CD4-positive, alpha-beta memory T cell (primary cell): ENCODE measurements around the gene GLRA2. TPM values are rescaled to one million over a fixed set of nuclear protein-coding genes. Genes with fewer than 3 reads are reported as not detected.

ENCODE experiments used
- CTCF ChIA-PET: fragments of 350-600 bp; sonication (Branson Sonifier 250); formaldehyde crosslinking; loops from one replicate; lab custom pipeline; 2021; ENCODE audit warnings: inconsistent platforms; ENCODE audit not compliant: partially characterized antibody; lab: Charles Lee
- POLR2A ChIA-PET: fragments of 350-600 bp; sonication (Branson Sonifier 250); formaldehyde crosslinking; loops from one replicate; lab custom pipeline; 2021; ENCODE audit not compliant: partially characterized antibody; lab: Charles Lee
- DNase-seq, 5 donors: peaks; one replicate each; pipeline versions ENCODE4 v3.0.0 to v3.0.0-alpha.2; 2020 to 2022; ENCODE audit warnings: mixed read lengths in 1 of 5
- H3K27ac ChIP-seq: one replicate; pipeline ENCODE4 v1.7.0; 2013; ENCODE audit warnings: low read depth, low read length
- H3K27me3 ChIP-seq: 2 replicates; pipeline ENCODE4 v1.7.0; 2013; ENCODE audit warnings: mild to moderate bottlenecking, low read length, moderate library complexity; ENCODE audit not compliant: insufficient read depth
- H3K36me3 ChIP-seq: 2 replicates; pipeline ENCODE4 v1.7.0; 2013; ENCODE audit warnings: mild to moderate bottlenecking, low read length, moderate library complexity; ENCODE audit not compliant: insufficient read depth
- H3K4me1 ChIP-seq: 2 replicates; pipeline ENCODE4 v1.7.0; 2013; ENCODE audit warnings: mild to moderate bottlenecking, low read length, moderate library complexity; ENCODE audit not compliant: insufficient read depth
- H3K4me3 ChIP-seq, 2 donors: one replicate each; pipeline ENCODE4 v1.7.0; 2013; ENCODE audit warnings: low read length in 2 of 2, mild to moderate bottlenecking in 1 of 2
- H3K9me3 ChIP-seq, 2 donors: one replicate each; pipeline ENCODE4 v1.7.0; 2013; ENCODE audit warnings: low read length in 2 of 2, control low read depth in 1 of 2; ENCODE audit not compliant: control insufficient read depth in 1 of 2
- H3K27ac Mint-ChIP-seq, 7 donors: one replicate each; pipeline ENCODE4 v1.8.0; 2020 to 2021; ENCODE audit warnings: mixed read lengths in 7 of 7, mild to moderate bottlenecking in 6 of 7, inconsistent platforms in 3 of 7, moderate library complexity in 3 of 7
- H3K27me3 Mint-ChIP-seq, 2 donors: one replicate each; pipeline ENCODE4 v1.8.0; 2020 to 2021; ENCODE audit warnings: mixed read lengths in 2 of 2
- H3K36me3 Mint-ChIP-seq, 2 donors: one replicate each; pipeline ENCODE4 v1.8.0; 2020 to 2021; ENCODE audit warnings: mixed read lengths in 2 of 2, inconsistent platforms in 1 of 2, mild to moderate bottlenecking in 1 of 2
- H3K4me1 Mint-ChIP-seq, 4 donors: one replicate each; pipeline ENCODE4 v1.8.0; 2020 to 2021; ENCODE audit warnings: mixed read lengths in 4 of 4, mild to moderate bottlenecking in 1 of 4
- H3K4me3 Mint-ChIP-seq, 8 donors: one replicate each; pipeline ENCODE4 v1.8.0; 2020 to 2021; ENCODE audit warnings: mixed read lengths in 8 of 8, mild to moderate bottlenecking in 7 of 8, moderate library complexity in 6 of 8, inconsistent platforms in 3 of 8
- H3K9me3 Mint-ChIP-seq, 8 donors: one replicate each; pipeline ENCODE4 v1.8.0; 2020 to 2021; ENCODE audit warnings: mixed read lengths in 8 of 8, mild to moderate bottlenecking in 5 of 8, inconsistent platforms in 3 of 8, moderate library complexity in 1 of 8
- intact Hi-C: fragments of 100-400 bp; cut with micrococcal nuclease; formaldehyde crosslinking; loops from one replicate; pipeline ENCODE4 v1.15.1; 2023
- polyA plus RNA-seq, 2 donors: library from polyadenylated mRNA; unstranded; fragments of 300-500 nt; fragmentation: Illumina TruSeq; gene quantifications; one replicate each; pipeline ENCODE4 v1.2.3, GENCODE V29; 2021
- total RNA-seq, 2 experiments: library from RNA; stranded (reverse); gene quantifications; one replicate each; pipeline ENCODE4 v1.2.3, GENCODE V29; 2021

GLRA2 gene
- total and polyA plus RNA-seq, 4 experiments from 2014 or later = not detected

- H3K4me1 Mint-ChIP-seq = no peaks in the 10 kb centered on the region
- POLR2A ChIA-PET = no interaction called here
- H3K9me3 ChIP-seq = no peaks in the 10 kb centered on the region
- no peak overlapping the region for H3K4me3 Mint-ChIP-seq
- peaks cover 0 to 3% (median 0%) of the 10 kb centered on the region in 8 donors for H3K9me3 Mint-ChIP-seq
- no peak overlapping the region for H3K27ac ChIP-seq
- no peaks in the 10 kb centered on the region for H3K27me3 Mint-ChIP-seq
- intact Hi-C loops = no loop called here
- no peaks in the 10 kb centered on the region for H3K36me3 ChIP-seq
- no peak for DNase-seq
- H3K27me3 ChIP-seq = no peaks in the 10 kb centered on the region
- no peaks in the 10 kb centered on the region for H3K4me1 ChIP-seq
- CTCF ChIA-PET = no interaction called here
- no peak overlapping the region for H3K4me3 ChIP-seq
- no peak overlapping the region for H3K27ac Mint-ChIP-seq
- H3K36me3 Mint-ChIP-seq = no peaks in the 10 kb centered on the region
These were observed 228.7 kb downstream of the GLRA2 start for GRCh38 chrX:14758029-14758491.

DNA sequence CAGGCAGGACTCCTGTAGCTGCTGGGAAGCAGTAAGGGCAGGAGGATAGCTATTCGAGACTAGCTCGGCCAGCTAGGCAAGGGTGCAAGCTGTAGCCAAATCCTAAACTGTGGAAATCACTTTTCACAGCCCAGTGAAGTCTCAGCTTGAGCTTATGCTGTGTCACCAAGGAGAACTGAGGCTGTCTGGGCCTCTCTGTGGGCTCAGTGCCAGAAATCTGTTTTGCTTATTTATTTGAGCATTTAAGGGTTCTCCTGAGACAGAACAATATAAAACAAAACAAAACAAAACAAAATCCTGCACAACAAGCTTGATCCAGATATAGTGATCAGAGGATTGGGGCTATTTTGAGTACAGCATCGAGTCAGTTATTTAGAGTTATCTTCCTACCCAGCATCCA lies 246.1 kb downstream of the GLRA2 start:
- Mint-ChIP-seq H3K36me3 (no peaks in the 10 kb centered on the region), H3K9me3 (peaks cover 0 to 17% (median 11%) of the 10 kb centered on the region in 8 donors), H3K4me1 (no peaks in the 10 kb centered on the region), H3K27ac (no peak overlapping the region), H3K27me3 (no peaks in the 10 kb centered on the region), H3K4me3 (no peak overlapping the region)
- Histone ChIP-seq H3K36me3 (no peaks in the 10 kb centered on the region), H3K27ac (no peak overlapping the region), H3K4me1 (no peaks in the 10 kb centered on the region), H3K27me3 (no peaks in the 10 kb centered on the region), H3K9me3 (no peaks in the 10 kb centered on the region), H3K4me3 (no peak overlapping the region)
- no peak for DNase-seq
- intact Hi-C loops = no loop called here
- ChIA-PET POLR2A (no interaction called here), CTCF (no interaction called here)

DNA sequence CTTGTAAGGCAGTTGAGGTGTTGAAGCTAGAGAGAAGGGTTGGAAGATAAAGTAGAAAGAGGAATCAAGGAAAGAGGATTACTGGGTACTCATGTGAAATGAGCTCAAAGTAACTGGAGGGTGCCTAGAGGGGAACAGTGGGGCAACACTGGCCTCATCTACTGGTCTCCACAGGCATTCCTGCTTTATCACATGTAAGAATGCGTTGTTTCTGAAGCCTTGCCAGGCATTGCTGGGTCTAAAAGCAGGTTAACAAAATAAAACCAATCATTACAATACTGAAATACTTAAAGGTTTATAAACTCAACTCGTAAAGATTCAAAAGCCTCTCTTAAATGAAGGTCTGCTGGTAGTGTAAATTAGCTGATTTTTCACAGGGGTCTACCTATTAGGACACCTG lies 247.6 kb downstream of the GLRA2 start:
- H3K4me1 Mint-ChIP-seq = no peaks in the 10 kb centered on the region
- Histone ChIP-seq H3K27me3 (no peaks in the 10 kb centered on the region), H3K4me1 (no peaks in the 10 kb centered on the region), H3K4me3 (no peak overlapping the region), H3K9me3 (no peaks in the 10 kb centered on the region), H3K36me3 (no peaks in the 10 kb centered on the region), H3K27ac (no peak overlapping the region)
- H3K27ac Mint-ChIP-seq = no peak overlapping the region
- H3K36me3 Mint-ChIP-seq = no peaks in the 10 kb centered on the region
- no peak for DNase-seq
- no peak overlapping the region for H3K4me3 Mint-ChIP-seq
- POLR2A ChIA-PET = no interaction called here
- H3K9me3 Mint-ChIP-seq = peaks cover 0 to 3% (median 0%) of the 10 kb centered on the region in 8 donors
- intact Hi-C loops = no loop called here
- H3K27me3 Mint-ChIP-seq = no peaks in the 10 kb centered on the region
- CTCF ChIA-PET = no interaction called here

- no peaks in the 10 kb centered on the region for H3K36me3 Mint-ChIP-seq
- H3K27ac ChIP-seq = no peak overlapping the region
- H3K9me3 ChIP-seq = no peaks in the 10 kb centered on the region
- H3K27me3 ChIP-seq = no peaks in the 10 kb centered on the region
- no peaks in the 10 kb centered on the region for H3K4me1 Mint-ChIP-seq
- no peak for DNase-seq
- CTCF ChIA-PET = no interaction called here
- POLR2A ChIA-PET = no interaction called here
- H3K27ac Mint-ChIP-seq = no peak overlapping the region
- H3K4me3 ChIP-seq = no peak overlapping the region
- H3K27me3 Mint-ChIP-seq = no peaks in the 10 kb centered on the region
- no peaks in the 10 kb centered on the region for H3K36me3 ChIP-seq
- H3K9me3 Mint-ChIP-seq = peaks cover 0 to 3% (median 0%) of the 10 kb centered on the region in 8 donors
- H3K4me1 ChIP-seq = no peaks in the 10 kb centered on the region
- intact Hi-C loops = no loop called here
- no peak overlapping the region for H3K4me3 Mint-ChIP-seq
These were observed 248.2 kb downstream of the GLRA2 start for GRCh38 chrX:14777525-14777924.

GRCh38 chrX:14779580-14779979 lies 250.2 kb downstream of the GLRA2 start:
- Mint-ChIP-seq H3K9me3 (no peaks in the 10 kb centered on the region), H3K27me3 (no peaks in the 10 kb centered on the region), H3K27ac (no peak overlapping the region), H3K4me3 (no peak overlapping the region), H3K36me3 (no peaks in the 10 kb centered on the region), H3K4me1 (no peaks in the 10 kb centered on the region)
- ChIA-PET POLR2A (no interaction called here), CTCF (no interaction called here)
- Histone ChIP-seq H3K4me1 (no peaks in the 10 kb centered on the region), H3K27ac (no peak overlapping the region), H3K9me3 (no peaks in the 10 kb centered on the region), H3K4me3 (no peak overlapping the region), H3K36me3 (no peaks in the 10 kb centered on the region), H3K27me3 (no peaks in the 10 kb centered on the region)
- no peak for DNase-seq
- intact Hi-C loops = no loop called here
